Ovary (tissue), 3 donors: ENCODE measurements around the gene CLIC1.

Experiments used
- EP300 ChIP-seq: sonication (generic); formaldehyde crosslinking; IDR thresholded peaks from one replicate; pipeline ENCODE4 v1.6.1; 2017; ENCODE audit warnings: antibody characterized with exemption
- POLR2A ChIP-seq: fragments of 450-650 bp; IDR thresholded peaks from one replicate; pipeline ENCODE4 v1.6.1; 2017; ENCODE audit warnings: antibody characterized with exemption, mild to moderate bottlenecking, moderate library complexity
- TF ChIP-seq, protein P1 (sequence below), 3 donors: fragments of 450-650 bp in 2 of 3; fragments of 200-600 bp in 1 of 3; IDR thresholded peaks; one replicate each; pipeline versions ENCODE4 v1.5.1 to v1.8.0; 2016 to 2022; ENCODE audit warnings: antibody characterized with exemption in 3 of 3, mild to moderate bottlenecking in 1 of 3
- donor health status: DM: no; HTN: no; CAD: no.

DNA sequence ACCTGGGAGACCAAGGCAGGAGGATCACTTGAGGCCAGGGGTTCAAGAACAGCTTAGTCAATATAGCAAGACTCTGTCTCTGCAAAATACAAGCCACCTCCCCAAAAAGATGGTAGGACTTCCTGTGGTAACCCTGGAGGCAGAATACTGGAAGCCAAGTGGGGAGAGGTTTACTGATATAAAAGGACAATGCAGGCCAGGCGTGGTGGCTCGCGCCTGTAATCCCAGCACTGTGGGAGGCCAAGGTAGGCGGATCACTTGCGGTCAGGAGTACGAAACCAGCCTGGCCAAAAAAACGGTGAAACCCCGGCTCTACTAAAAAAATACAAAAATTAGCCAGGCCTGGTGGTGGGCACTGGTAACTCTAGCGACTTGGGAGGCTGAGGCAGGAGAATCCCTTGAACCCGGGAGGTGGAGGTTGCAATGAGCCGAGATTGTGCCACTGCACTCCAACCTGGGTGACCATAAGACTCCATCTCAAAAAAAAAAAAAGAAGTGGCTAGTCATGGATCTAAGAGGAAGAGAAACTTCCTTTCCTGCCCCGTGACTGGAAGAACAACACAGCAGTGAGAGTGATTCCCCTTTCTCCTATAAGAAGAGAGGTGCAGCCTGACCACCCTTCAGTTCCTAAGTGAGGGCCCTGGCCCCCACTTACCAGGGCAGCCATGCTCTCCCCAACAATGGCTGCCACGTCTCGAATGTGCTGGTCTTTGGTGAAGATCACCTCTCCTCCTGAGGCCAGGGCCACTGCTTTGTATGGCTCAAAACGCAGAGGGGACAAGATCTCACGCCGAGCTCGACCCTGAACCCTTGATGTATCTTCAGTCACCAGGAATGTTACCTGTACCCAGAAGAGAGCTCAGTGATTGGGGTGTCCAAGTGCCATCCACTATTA, 32.3 kb upstream of the CLIC1 start:
- TF ChIP-seq EP300 (no peak), POLR2A (no peak)
- TF ChIP-seq, protein P1, sequence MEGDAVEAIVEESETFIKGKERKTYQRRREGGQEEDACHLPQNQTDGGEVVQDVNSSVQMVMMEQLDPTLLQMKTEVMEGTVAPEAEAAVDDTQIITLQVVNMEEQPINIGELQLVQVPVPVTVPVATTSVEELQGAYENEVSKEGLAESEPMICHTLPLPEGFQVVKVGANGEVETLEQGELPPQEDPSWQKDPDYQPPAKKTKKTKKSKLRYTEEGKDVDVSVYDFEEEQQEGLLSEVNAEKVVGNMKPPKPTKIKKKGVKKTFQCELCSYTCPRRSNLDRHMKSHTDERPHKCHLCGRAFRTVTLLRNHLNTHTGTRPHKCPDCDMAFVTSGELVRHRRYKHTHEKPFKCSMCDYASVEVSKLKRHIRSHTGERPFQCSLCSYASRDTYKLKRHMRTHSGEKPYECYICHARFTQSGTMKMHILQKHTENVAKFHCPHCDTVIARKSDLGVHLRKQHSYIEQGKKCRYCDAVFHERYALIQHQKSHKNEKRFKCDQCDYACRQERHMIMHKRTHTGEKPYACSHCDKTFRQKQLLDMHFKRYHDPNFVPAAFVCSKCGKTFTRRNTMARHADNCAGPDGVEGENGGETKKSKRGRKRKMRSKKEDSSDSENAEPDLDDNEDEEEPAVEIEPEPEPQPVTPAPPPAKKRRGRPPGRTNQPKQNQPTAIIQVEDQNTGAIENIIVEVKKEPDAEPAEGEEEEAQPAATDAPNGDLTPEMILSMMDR (IDR thresholded peaks at IDR 0.05): no peak
